Endothelial cell (in vitro differentiated cells): ENCODE measurements around the gene RAB7B. TPM values are rescaled to one million over a fixed set of nuclear protein-coding genes. Genes with fewer than 3 reads are reported as not detected.
"Not testable (repeated sequence)": the region's sequence is repeated elsewhere in the genome, so short reads cannot be mapped to it uniquely, and the experiment has no call there.

Experiments used
- DNase-seq: peaks from one replicate; pipeline ENCODE4 v3.0.0; 2021; ENCODE audit warnings: low spot score
- H3K27ac Mint-ChIP-seq: one replicate; pipeline ENCODE4 v1.8.0; 2021; ENCODE audit warnings: mixed read lengths, inconsistent platforms; ENCODE audit not compliant: unreplicated experiment
- H3K27me3 Mint-ChIP-seq: one replicate; pipeline ENCODE4 v1.8.0; 2021; ENCODE audit warnings: mild to moderate bottlenecking, moderate library complexity, mixed read lengths, inconsistent platforms; ENCODE audit not compliant: unreplicated experiment
- H3K36me3 Mint-ChIP-seq: one replicate; pipeline ENCODE4 v1.8.0; 2021; ENCODE audit warnings: mild to moderate bottlenecking, low read depth, mixed read lengths, inconsistent platforms; ENCODE audit not compliant: unreplicated experiment
- H3K4me1 Mint-ChIP-seq: one replicate; pipeline ENCODE4 v1.8.0; 2021; ENCODE audit warnings: mild to moderate bottlenecking, mixed read lengths, inconsistent platforms; ENCODE audit not compliant: unreplicated experiment
- H3K4me3 Mint-ChIP-seq: one replicate; pipeline ENCODE4 v1.8.0; 2021; ENCODE audit warnings: mild to moderate bottlenecking, mixed read lengths, inconsistent platforms; ENCODE audit not compliant: unreplicated experiment
- H3K9me3 Mint-ChIP-seq: one replicate; pipeline ENCODE4 v1.8.0; 2021; ENCODE audit warnings: mixed read lengths, inconsistent platforms; ENCODE audit not compliant: unreplicated experiment
- long read RNA-seq: library from polyadenylated mRNA; unstranded; transcript quantifications from one replicate; pipeline ENCODE4 v2.0.0, GENCODE V29; 2020; ENCODE audit not compliant: unreplicated experiment
- total RNA-seq: library from RNA; stranded (reverse); fragmentation: NEBNext Ultra II Directional; extraction: Animal tissue kit (Norgen Biotek cat#: 25700); gene quantifications from one replicate; pipeline ENCODE4 v1.2.1, GENCODE V29; 2021; ENCODE audit not compliant: unreplicated experiment
- TF ChIP-seq, protein P1 (sequence below): fragments of 200-600 bp; sonication (generic); IDR thresholded peaks from one replicate; pipeline ENCODE4 v1.5.0; 2021; ENCODE audit warnings: antibody characterized with exemption; ENCODE audit not compliant: unreplicated experiment

Gene RAB7B, protein sequence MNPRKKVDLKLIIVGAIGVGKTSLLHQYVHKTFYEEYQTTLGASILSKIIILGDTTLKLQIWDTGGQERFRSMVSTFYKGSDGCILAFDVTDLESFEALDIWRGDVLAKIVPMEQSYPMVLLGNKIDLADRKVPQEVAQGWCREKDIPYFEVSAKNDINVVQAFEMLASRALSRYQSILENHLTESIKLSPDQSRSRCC
- total RNA-seq, result not detected
- long read RNA-seq, result 0 reads

GRCh38 chr1:206002871-206003801 is at the start of gene RAB7B:
Gene RAB7B (minus strand): TSS chr1:206003395. CDS start chr1:205994135, 9,260 bp downstream.
- Mint-ChIP-seq H3K27ac (peak within 1 kb of the TSS; percentile 26), H3K4me1 (peaks cover 3% of the 10 kb centered on the region), H3K9me3 (no peaks in the 10 kb centered on the region), H3K4me3 (peak within 1 kb of the TSS; percentile 1), H3K27me3 (peaks cover 8% of the 10 kb centered on the region), H3K36me3 (no peaks in the 10 kb centered on the region)
- TF ChIP-seq, protein P1, sequence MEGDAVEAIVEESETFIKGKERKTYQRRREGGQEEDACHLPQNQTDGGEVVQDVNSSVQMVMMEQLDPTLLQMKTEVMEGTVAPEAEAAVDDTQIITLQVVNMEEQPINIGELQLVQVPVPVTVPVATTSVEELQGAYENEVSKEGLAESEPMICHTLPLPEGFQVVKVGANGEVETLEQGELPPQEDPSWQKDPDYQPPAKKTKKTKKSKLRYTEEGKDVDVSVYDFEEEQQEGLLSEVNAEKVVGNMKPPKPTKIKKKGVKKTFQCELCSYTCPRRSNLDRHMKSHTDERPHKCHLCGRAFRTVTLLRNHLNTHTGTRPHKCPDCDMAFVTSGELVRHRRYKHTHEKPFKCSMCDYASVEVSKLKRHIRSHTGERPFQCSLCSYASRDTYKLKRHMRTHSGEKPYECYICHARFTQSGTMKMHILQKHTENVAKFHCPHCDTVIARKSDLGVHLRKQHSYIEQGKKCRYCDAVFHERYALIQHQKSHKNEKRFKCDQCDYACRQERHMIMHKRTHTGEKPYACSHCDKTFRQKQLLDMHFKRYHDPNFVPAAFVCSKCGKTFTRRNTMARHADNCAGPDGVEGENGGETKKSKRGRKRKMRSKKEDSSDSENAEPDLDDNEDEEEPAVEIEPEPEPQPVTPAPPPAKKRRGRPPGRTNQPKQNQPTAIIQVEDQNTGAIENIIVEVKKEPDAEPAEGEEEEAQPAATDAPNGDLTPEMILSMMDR, result no peak
- DNase-seq, result no peak

- DNase-seq, result not testable (repeated sequence)
Observed at GRCh38 chr1:206052231-206052865, 49.2 kb upstream of the RAB7B start.

GRCh38 chr1:206050655-206051235 is 47.5 kb upstream of the RAB7B start:
- no peaks in the 10 kb centered on the region for H3K4me1 Mint-ChIP-seq
- peaks cover 4% of the 10 kb centered on the region for H3K36me3 Mint-ChIP-seq
- H3K4me3 Mint-ChIP-seq, result no peak overlapping the region
- DNase-seq, result no peak
- TF ChIP-seq, protein P1, result no peak
- no peaks in the 10 kb centered on the region for H3K9me3 Mint-ChIP-seq
- H3K27me3 Mint-ChIP-seq, result peaks cover 4% of the 10 kb centered on the region
- H3K27ac Mint-ChIP-seq, result no peak overlapping the region

More at GRCh38 chr1:206052231-206052865, 49.2 kb upstream of the RAB7B start:
- H3K27me3 Mint-ChIP-seq, H3K4me3 Mint-ChIP-seq, H3K27ac Mint-ChIP-seq, H3K36me3 Mint-ChIP-seq, H3K9me3 Mint-ChIP-seq, H3K4me1 Mint-ChIP-seq: not testable (repeated sequence)

DNA sequence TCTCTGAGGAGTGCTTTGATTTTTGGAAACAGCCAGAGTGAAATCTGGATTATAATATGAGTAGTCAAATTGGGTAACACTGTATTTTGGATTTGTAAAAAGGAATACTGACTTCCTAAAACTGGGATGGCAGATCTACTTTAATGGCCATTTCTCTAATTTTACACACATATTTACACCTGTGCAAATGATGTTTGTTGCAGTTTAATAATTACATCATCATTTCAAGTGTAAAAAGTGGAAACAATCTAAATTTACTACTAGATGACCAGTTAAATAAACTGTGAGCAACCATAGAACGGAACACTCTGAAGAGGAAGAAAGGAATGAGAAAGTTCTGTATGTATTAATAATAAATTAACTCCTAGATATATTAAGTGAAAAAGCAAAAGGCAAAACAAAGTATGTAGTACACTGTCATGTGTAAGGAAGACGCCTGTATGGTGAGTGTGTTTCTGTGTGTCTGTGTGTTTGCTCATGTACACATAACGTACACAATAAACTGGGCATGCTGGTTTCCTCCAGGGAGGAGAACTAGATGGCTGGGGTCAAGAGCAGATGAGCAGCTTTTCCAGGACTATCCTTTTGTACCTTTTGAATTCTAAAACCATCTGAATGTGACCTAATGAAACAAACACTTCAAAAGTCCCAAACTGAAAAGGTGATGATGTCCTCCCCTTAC is 46.9 kb upstream of the RAB7B start:
- no peak for DNase-seq
- Mint-ChIP-seq H3K4me1 (no peaks in the 10 kb centered on the region), H3K36me3 (peaks cover 4% of the 10 kb centered on the region), H3K27ac (no peak overlapping the region), H3K9me3 (no peaks in the 10 kb centered on the region), H3K4me3 (no peak overlapping the region), H3K27me3 (peaks cover 4% of the 10 kb centered on the region)
- TF ChIP-seq, protein P1, result no peak

- DNase-seq, result no peak
- peaks cover 4% of the 10 kb centered on the region for H3K27me3 Mint-ChIP-seq
- H3K36me3 Mint-ChIP-seq, result peaks cover 4% of the 10 kb centered on the region
- H3K9me3 Mint-ChIP-seq, result no peaks in the 10 kb centered on the region
- H3K4me1 Mint-ChIP-seq, result no peaks in the 10 kb centered on the region
- no peak overlapping the region for H3K4me3 Mint-ChIP-seq
- TF ChIP-seq, protein P1, result no peak
- H3K27ac Mint-ChIP-seq, result no peak overlapping the region
Observed at GRCh38 chr1:206049293-206049692, 46.1 kb upstream of the RAB7B start.
